K562 (cell line): ENCODE data around the gene NCOA3. TPM values are rescaled to one million over a fixed set of nuclear protein-coding genes. Genes with fewer than 3 reads are reported as not detected.
"Not testable (repeated sequence)": the region's sequence is repeated elsewhere in the genome, so short reads cannot be mapped to it uniquely, and the experiment has no call there.

Experiments
- ATAC-seq: fragments of 200-7000 bp; cut with Tn5 transposase; 3 replicates; pipeline ENCODE4 v1.9.1; 2020; ENCODE audit warnings: moderate library complexity
- BruUV-seq: library from RNA; stranded (reverse); fragments of 400-500 nt; replicated peaks from 2 replicates; lab custom pipeline; 2021; lab: Mats Ljungman, UMichigan
- CTCF ChIA-PET: fragments of 300-600 bp; formaldehyde crosslinking; extraction: SDS; loops from one replicate; lab custom pipeline; 2021; ENCODE audit warnings: low intra/inter-chr PET ratio; lab: Yijun Ruan, JAX
- POLR2A ChIA-PET: fragments of 300-600, 350-650 bp; sonication (Branson Sonifier 250); formaldehyde crosslinking; extraction: SDS; loops from one replicate; lab custom pipeline; 2021; ENCODE audit warnings: antibody characterized with exemption, inconsistent platforms; lab: Yijun Ruan, JAX
- DNase-seq, 4 experiments: peaks; one replicate each; pipeline versions ENCODE4 v3.0.0 to v3.0.0-alpha.2; 2011 to 2018; ENCODE audit warnings: low spot score in 3 of 4, mixed read lengths in 3 of 4; ENCODE audit errors: extremely low read depth in 1 of 4
- FAIRE-seq: peaks from 2 replicates; lab custom pipeline; 2011; peaks lifted over from hg19 to GRCh38; lab: Jason Lieb, UNC
- H2AFZ ChIP-seq: 2 replicates; pipeline ENCODE4 v1.6.0; 2011; ENCODE audit warnings: low read depth, low read length, control low read depth, inconsistent platforms
- H3K27ac ChIP-seq: fragments of 200-600 bp; 3 replicates; pipeline ENCODE4 v1.8.0; 2011; ENCODE audit warnings: low read depth, mild to moderate bottlenecking, control low read depth, inconsistent platforms, low read length, moderate library complexity, mixed read lengths; ENCODE audit errors: extremely low read depth
- H3K27me3 ChIP-seq, 2 experiments: fragments of 300-600 bp in 1 of 2; 2 replicates in 1 of 2; 3 replicates in 1 of 2; pipeline versions ENCODE4 v1.6.0 to v1.8.0; 2011; ENCODE audit warnings: inconsistent platforms in 2 of 2, low read length in 2 of 2, mild to moderate bottlenecking in 1 of 2, mixed read lengths in 1 of 2, moderate library complexity in 1 of 2; ENCODE audit not compliant: control insufficient read depth in 2 of 2, insufficient read depth in 2 of 2
- H3K36me3 ChIP-seq: fragments of 300-600 bp; 3 replicates; pipeline ENCODE4 v1.8.0; 2011; ENCODE audit warnings: mild to moderate bottlenecking, low read length, inconsistent platforms; ENCODE audit not compliant: control insufficient read depth, insufficient read depth
- H3K4me1 ChIP-seq, 2 experiments: fragments of 200-600 bp in 1 of 2; replicated peaks in 1 of 2; 2 replicates in 1 of 2; 3 replicates in 1 of 2; pipeline versions ENCODE4 v1.5.1 to v1.8.0; 2011; ENCODE audit warnings: inconsistent platforms in 2 of 2, low read length in 2 of 2, mild to moderate bottlenecking in 1 of 2, mixed read lengths in 1 of 2, moderate library complexity in 1 of 2; ENCODE audit not compliant: control insufficient read depth in 2 of 2, insufficient read depth in 2 of 2
- H3K4me2 ChIP-seq: 2 replicates; pipeline ENCODE4 v1.6.1; 2011; ENCODE audit warnings: low read length, control low read depth, inconsistent platforms, mixed read lengths; ENCODE audit not compliant: insufficient read depth
- H3K4me3 ChIP-seq: fragments of 200-600 bp; sonication (generic), shearing (Covaris generic); 2 replicates; pipeline ENCODE4 v1.5.1; 2016; ENCODE audit warnings: control low read depth, inconsistent platforms
- H3K79me2 ChIP-seq: fragments of 200-600 bp; 3 replicates; pipeline ENCODE4 v1.8.0; 2011; ENCODE audit warnings: low read length, inconsistent platforms; ENCODE audit not compliant: control insufficient read depth, insufficient read depth
- H3K9ac ChIP-seq, 2 experiments: 2 replicates each; pipeline versions ENCODE4 v1.6.0 to v1.6.1; 2011; ENCODE audit warnings: low read depth in 2 of 2, low read length in 2 of 2, control low read depth in 1 of 2, inconsistent platforms in 1 of 2, mild to moderate bottlenecking in 1 of 2, mixed read lengths in 1 of 2; ENCODE audit not compliant: insufficient read depth in 1 of 2
- H3K9me1 ChIP-seq: one replicate; pipeline ENCODE4 v1.6.0; 2011; ENCODE audit warnings: inconsistent platforms, mild to moderate bottlenecking, low read length, moderate library complexity; ENCODE audit not compliant: control insufficient read depth, insufficient read depth
- H3K9me3 ChIP-seq: replicated peaks from 2 replicates; pipeline ENCODE4 v1.5.1; 2011; ENCODE audit warnings: low read depth, low read length, inconsistent platforms; ENCODE audit not compliant: control insufficient read depth, insufficient read depth
- H4K20me1 ChIP-seq: replicated peaks from 2 replicates; pipeline ENCODE4 v1.6.1; 2011; ENCODE audit warnings: low read length, inconsistent platforms, mixed read lengths; ENCODE audit not compliant: control insufficient read depth, insufficient read depth
- BCOR ChIP-seq: fragments of 450-650 bp; IDR thresholded peaks from 2 replicates; pipeline ENCODE4 v1.6.1; 2016
- KDM1A ChIP-seq, 2 experiments: fragments of 450-650 bp; IDR thresholded peaks; 2 replicates each; pipeline ENCODE4 v1.6.1; 2016; ENCODE audit warnings: mild to moderate bottlenecking in 2 of 2
- ZBTB11 ChIP-seq, 3 experiments: fragments of 200-800 bp in 1 of 3; fragments of 250-450 bp in 1 of 3; fragments of 450-650 bp in 1 of 3; sonication (Bioruptor Pico) in 1 of 3; sonication (Bioruptor generic) in 1 of 3; formaldehyde crosslinking in 1 of 3; IDR thresholded peaks; 2 replicates each; pipeline versions ENCODE4 v1.6.1 to v1.8.0; 2016 to 2022; ENCODE audit warnings: mild to moderate bottlenecking in 2 of 3, missing genetic modification characterization in 2 of 3, missing compliant biosample characterization in 1 of 3, moderate library complexity in 1 of 3
- ZNF146 ChIP-seq: IDR thresholded peaks from one replicate; pipeline ENCODE4 v1.6.1; 2018; ENCODE audit warnings: missing compliant biosample characterization; ENCODE audit not compliant: unreplicated experiment
- ZNF184 ChIP-seq: sonication (generic); formaldehyde crosslinking; IDR thresholded peaks from 2 replicates; pipeline ENCODE4 v1.5.0; 2020; ENCODE audit warnings: missing genetic modification reagents
- WGBS: fragments of 100-300 bp; shearing (Covaris generic); methylation state at CpG from one replicate; pipeline ENCODE4 v1.1.6; 2016; ENCODE audit warnings: low coverage, mixed read lengths; ENCODE audit not compliant: insufficient coverage; ENCODE audit errors: missing lambda C conversion rate; 5-methylcytosine and 5-hydroxymethylcytosine counted together
- in situ Hi-C: fragments of 300-500 bp; cut with MboI; formaldehyde crosslinking; loops from 4 replicates; pipeline ENCODE4 v1.15.0; 2018; ENCODE audit warnings: inconsistent platforms, mixed read lengths
- intact Hi-C: fragments of 100-400 bp; cut with micrococcal nuclease; formaldehyde crosslinking; loops from 2 replicates; pipeline ENCODE4 v1.14.2; 2022
- polyA plus RNA-seq, 8 experiments: library from polyadenylated mRNA; depleted of rRNA in 4 of 8; stranded (reverse) in 5 of 8; unstranded in 3 of 8; fragments of >200 nt; fragmentation: Nextera tagmentation in 2 of 8; fragmentation: Illumina TruSeq in 1 of 8; extraction: Ambion mirVana in 2 of 8; extraction: Trizol in 1 of 8; gene quantifications; 2 replicates each; pipeline versions ENCODE4 v1.2.1 to v1.2.3, GENCODE V29; 2011 to 2014; ENCODE audit warnings: inconsistent platforms in 1 of 8, missing spikeins in 1 of 8
- total RNA-seq, 7 experiments: library from RNA; depleted of rRNA in 6 of 7; stranded (reverse); fragments of >200 nt in 6 of 7; fragmentation: Illumina TruSeq in 2 of 7; extraction: Trizol in 2 of 7; gene quantifications; 2 replicates each; pipeline versions ENCODE4 v1.2.1 to v1.2.3, GENCODE V29; 2011 to 2021; ENCODE audit warnings: low replicate concordance in 1 of 7

NCOA3 gene
- total and polyA plus RNA-seq, 9 of the 15 experiments (the other 6 are each of a cell fraction or from before 2014, with no cell fraction given) = 3.2 to 24.3 (median 14.4) TPM

GRCh38 chr20:47553594-47554235 lies 52.0 kb downstream of the NCOA3 start:
- ATAC-seq, H4K20me1 ChIP-seq, FAIRE-seq, H3K4me1 ChIP-seq, BruUV-seq, H2AFZ ChIP-seq, H3K36me3 ChIP-seq, H3K9me3 ChIP-seq, H3K27me3 ChIP-seq, intact Hi-C loops, CTCF ChIA-PET, H3K4me2 ChIP-seq, POLR2A ChIA-PET, H3K9ac ChIP-seq, H3K9me1 ChIP-seq, in situ Hi-C loops, H3K27ac ChIP-seq, DNase-seq, H3K4me3 ChIP-seq: not testable (repeated sequence)
- no CpG with 5 or more reads among the region's 8 CpGs for WGBS
- H3K79me2 ChIP-seq = peaks cover 51% of the 10 kb centered on the region
- TF ChIP-seq ZNF146 (CRISPR knock-in tag) = peak; percentile 30
- TF ChIP-seq ZBTB11 (CRISPR knock-in tag; IDR thresholded peaks at IDR 0.05) = peak in 1 of 3 experiments; percentile 82; a peak in 2 of 6 replicates
- peak; percentile 74 for TF ChIP-seq BCOR
- TF ChIP-seq KDM1A (IDR thresholded peaks at IDR 0.05) = peak in 1 of 2 experiments; percentile 49; a peak in 2 of 4 replicates
- TF ChIP-seq ZNF184 (CRISPR knock-in tag) = peak; percentile 46; the same call in 1 of the 2 replicates
